ENCODE data around the gene ZCCHC9.

Gene ZCCHC9

GRCh38 chr5:81359108-81359507 is 57.7 kb downstream of the ZCCHC9 start:
- no peak for DNase-seq (ENCODE audit: low read depth, low spot score)

- DNase-seq (ENCODE audit: low read depth, low spot score): no peak
Observed at GRCh38 chr5:81359881-81360280, 58.5 kb downstream of the ZCCHC9 start.

- DNase-seq (ENCODE audit: low read depth, low spot score): no peak
Observed at GRCh38 chr5:81360640-81361039, 59.3 kb downstream of the ZCCHC9 start.

- no peak for DNase-seq (ENCODE audit: low read depth, low spot score)
Observed at GRCh38 chr5:81361600-81361999, 60.2 kb downstream of the ZCCHC9 start.
